B cell (primary cell): ENCODE measurements around the gene SEL1L.
"Not testable (repeated sequence)": the region's sequence is repeated elsewhere in the genome, so short reads cannot be mapped to it uniquely, and the experiment has no call there.

Source experiments
- EZH2 ChIP-seq: IDR thresholded peaks from 2 replicates; pipeline ENCODE4 v1.6.1; 2012; ENCODE audit warnings: borderline replicate concordance, low read depth, mild to moderate bottlenecking, moderate library complexity, low read length; ENCODE audit not compliant: insufficient read depth, poor library complexity, severe bottlenecking
- TF ChIP-seq, protein P1 (sequence below): fragments of 200-600 bp; IDR thresholded peaks from one replicate; pipeline ENCODE4 v1.8.0; 2022; ENCODE audit warnings: antibody characterized with exemption, mild to moderate bottlenecking

DNA sequence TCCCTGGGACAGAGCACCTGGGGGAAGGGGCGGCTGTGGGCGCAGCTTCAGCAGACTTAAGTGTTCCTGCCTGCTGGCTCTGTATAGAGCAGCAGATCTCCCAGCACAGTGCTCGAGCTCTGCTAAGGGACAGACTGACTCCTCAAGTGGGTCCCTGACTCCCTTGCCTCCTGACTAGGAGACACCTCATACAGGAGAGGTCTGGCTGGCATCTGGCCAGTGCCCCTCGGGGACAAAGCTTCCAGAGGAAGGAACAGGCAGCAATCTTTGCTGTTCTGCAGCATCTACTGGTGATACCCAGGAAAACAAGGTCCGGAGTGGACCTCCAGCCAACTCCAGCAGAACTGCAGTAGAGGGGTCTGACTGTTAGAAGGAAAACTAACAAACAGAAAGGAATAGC is 7.6 kb upstream of the SEL1L start:
- TF ChIP-seq, protein P1, sequence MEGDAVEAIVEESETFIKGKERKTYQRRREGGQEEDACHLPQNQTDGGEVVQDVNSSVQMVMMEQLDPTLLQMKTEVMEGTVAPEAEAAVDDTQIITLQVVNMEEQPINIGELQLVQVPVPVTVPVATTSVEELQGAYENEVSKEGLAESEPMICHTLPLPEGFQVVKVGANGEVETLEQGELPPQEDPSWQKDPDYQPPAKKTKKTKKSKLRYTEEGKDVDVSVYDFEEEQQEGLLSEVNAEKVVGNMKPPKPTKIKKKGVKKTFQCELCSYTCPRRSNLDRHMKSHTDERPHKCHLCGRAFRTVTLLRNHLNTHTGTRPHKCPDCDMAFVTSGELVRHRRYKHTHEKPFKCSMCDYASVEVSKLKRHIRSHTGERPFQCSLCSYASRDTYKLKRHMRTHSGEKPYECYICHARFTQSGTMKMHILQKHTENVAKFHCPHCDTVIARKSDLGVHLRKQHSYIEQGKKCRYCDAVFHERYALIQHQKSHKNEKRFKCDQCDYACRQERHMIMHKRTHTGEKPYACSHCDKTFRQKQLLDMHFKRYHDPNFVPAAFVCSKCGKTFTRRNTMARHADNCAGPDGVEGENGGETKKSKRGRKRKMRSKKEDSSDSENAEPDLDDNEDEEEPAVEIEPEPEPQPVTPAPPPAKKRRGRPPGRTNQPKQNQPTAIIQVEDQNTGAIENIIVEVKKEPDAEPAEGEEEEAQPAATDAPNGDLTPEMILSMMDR = not testable (repeated sequence)
- TF ChIP-seq EZH2 = not testable (repeated sequence)
